Measurements from ENCODE around the gene HARBI1. TPM values are rescaled to one million over a fixed set of nuclear protein-coding genes. Genes with fewer than 3 reads are reported as not detected.

HARBI1 gene
- total and polyA plus RNA-seq, 9 of the 15 experiments (the other 6 are each of a cell fraction or from before 2014, with no cell fraction given) = 3.5 to 8.4 (median 5.5) TPM

GRCh38 chr11:46597155-46597554 lies 19.9 kb downstream of the HARBI1 start:
- BruUV-seq (replicated peaks) = no TSS peak
- intact Hi-C loops (cut with micrococcal nuclease) = loop anchor here (2.0 kb wide), 1 partner anchor 20 kb away; the partner anchor contains the start of genes ATG13 and HARBI1

More at GRCh38 chr11:46597155-46597554, 19.9 kb downstream of the HARBI1 start:
- ChIA-PET CTCF (ENCODE audit: low intra/inter-chr PET ratio) (no interaction called here), POLR2A (interaction anchor here (1.0 kb wide), 1 partner anchor 36 kb away, joined by 3 read pairs; no protein-coding TSS in a partner anchor)
- no peak for ATAC-seq
- no peaks in the 10 kb centered on the region for H3K36me3 ChIP-seq (ENCODE audit: control insufficient read depth, insufficient read depth, low read length)
- H3K4me1 ChIP-seq (replicated peaks in 1 of 2; ENCODE audit: control insufficient read depth in 2 of 2, insufficient read depth in 2 of 2, low read length in 2 of 2) = peaks cover 13 to 22% of the 10 kb centered on the region in 2 experiments; a peak in 4 of 5 replicates
- H3K9me3 ChIP-seq (replicated peaks; ENCODE audit: control insufficient read depth, insufficient read depth, low read depth, low read length) = no peaks in the 10 kb centered on the region
- H3K27me3 ChIP-seq (ENCODE audit: control insufficient read depth in 2 of 2, insufficient read depth in 2 of 2, low read length in 2 of 2) = no peaks in the 10 kb centered on the region
- H3K9ac ChIP-seq (ENCODE audit: insufficient read depth in 1 of 2, low read depth in 2 of 2, low read length in 2 of 2) = no peak overlapping the region
- H3K27ac ChIP-seq (ENCODE audit: extremely low read depth, low read depth, low read length) = no peak overlapping the region
- no peak for DNase-seq (ENCODE audit: extremely low read depth in 1 of 4, low spot score in 3 of 4)
- WGBS (ENCODE audit: insufficient coverage, low coverage, missing lambda C conversion rate) = 67% methylated on average over 1 of the region's 1 CpG
- in situ Hi-C loops (cut with MboI) = no loop called here
- TF ChIP-seq ZNF584 (CRISPR knock-in tag; IDR thresholded peaks at IDR 0.05; ENCODE audit: low read depth) (0 out of 2 replicates have a peak, but pooled peaks have one; percentile 17), MTA1 (IDR thresholded peaks at IDR 0.05; ENCODE audit: borderline replicate concordance) (no peak), PKNOX1 (IDR thresholded peaks at IDR 0.05) (0 out of 2 replicates have a peak, but pooled peaks have one; percentile 13)
- H3K4me3 ChIP-seq = no peak overlapping the region
- H3K79me2 ChIP-seq (ENCODE audit: control insufficient read depth, insufficient read depth, low read length) = peaks cover 17% of the 10 kb centered on the region
- H4K20me1 ChIP-seq (replicated peaks; ENCODE audit: control insufficient read depth, insufficient read depth, low read length) = no peaks in the 10 kb centered on the region
- H3K4me2 ChIP-seq (ENCODE audit: insufficient read depth, low read length) = no peak overlapping the region
- H2AFZ ChIP-seq (ENCODE audit: low read depth, low read length) = no peak overlapping the region
- H3K9me1 ChIP-seq (ENCODE audit: control insufficient read depth, insufficient read depth, low read length) = no peaks in the 10 kb centered on the region
- FAIRE-seq = no peak

Measured in K562 (cell line).